Activated T-cell treated with anti-CD3 and anti-CD28 coated beads, Interleukin-2, amount 50 U/mL, for 72 hours (primary cell): ENCODE measurements around the gene ANKRD63. TPM values are rescaled to one million over a fixed set of nuclear protein-coding genes. Genes with fewer than 3 reads are reported as not detected.

Source experiments
- ATAC-seq, 2 donors: fragments of 150-1000 bp; cut with Tn5 transposase; replicated peaks in 1 of 2; 2 replicates each; pipeline ENCODE4 v1.10.0; 2021; ENCODE audit warnings: moderate library complexity in 2 of 2, mild to moderate bottlenecking in 1 of 2
- DNase-seq, 2 donors: peaks; one replicate each; pipeline ENCODE4 v3.0.0; 2021 to 2022; ENCODE audit warnings: mixed read lengths in 1 of 2
- H3K27ac Mint-ChIP-seq: one replicate; pipeline ENCODE4 v1.8.0; 2022; ENCODE audit warnings: mild to moderate bottlenecking, moderate library complexity, mixed read lengths
- H3K27me3 Mint-ChIP-seq: one replicate; pipeline ENCODE4 v1.8.0; 2022; ENCODE audit warnings: low read depth, mixed read lengths
- H3K36me3 Mint-ChIP-seq, 2 donors: one replicate each; pipeline ENCODE4 v1.8.0; 2022; ENCODE audit warnings: mixed read lengths in 2 of 2, mild to moderate bottlenecking in 1 of 2; ENCODE audit not compliant: insufficient read depth in 2 of 2
- H3K4me1 Mint-ChIP-seq: one replicate; pipeline ENCODE4 v1.8.0; 2022; ENCODE audit warnings: low read depth, mixed read lengths
- H3K4me3 Mint-ChIP-seq, 2 donors: one replicate each; pipeline ENCODE4 v1.8.0; 2022; ENCODE audit warnings: mild to moderate bottlenecking in 2 of 2, mixed read lengths in 2 of 2, moderate library complexity in 2 of 2
- H3K9me3 Mint-ChIP-seq, 2 donors: one replicate each; pipeline ENCODE4 v1.8.0; 2022; ENCODE audit warnings: mixed read lengths in 2 of 2
- total RNA-seq, 2 donors: library from RNA; stranded (reverse); gene quantifications; one replicate each; pipeline ENCODE4 v1.2.3, GENCODE V29; 2022

The ANKRD63 gene, protein sequence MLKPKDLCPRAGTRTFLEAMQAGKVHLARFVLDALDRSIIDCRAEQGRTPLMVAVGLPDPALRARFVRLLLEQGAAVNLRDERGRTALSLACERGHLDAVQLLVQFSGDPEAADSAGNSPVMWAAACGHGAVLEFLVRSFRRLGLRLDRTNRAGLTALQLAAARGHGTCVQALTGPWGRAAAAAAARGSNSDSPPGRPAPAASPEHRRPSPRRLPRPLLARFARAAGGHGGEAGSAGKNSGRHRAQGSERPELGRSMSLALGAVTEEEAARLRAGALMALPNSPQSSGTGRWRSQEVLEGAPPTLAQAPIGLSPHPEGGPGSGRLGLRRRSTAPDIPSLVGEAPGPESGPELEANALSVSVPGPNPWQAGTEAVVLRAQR
- total RNA-seq: not detected

DNA sequence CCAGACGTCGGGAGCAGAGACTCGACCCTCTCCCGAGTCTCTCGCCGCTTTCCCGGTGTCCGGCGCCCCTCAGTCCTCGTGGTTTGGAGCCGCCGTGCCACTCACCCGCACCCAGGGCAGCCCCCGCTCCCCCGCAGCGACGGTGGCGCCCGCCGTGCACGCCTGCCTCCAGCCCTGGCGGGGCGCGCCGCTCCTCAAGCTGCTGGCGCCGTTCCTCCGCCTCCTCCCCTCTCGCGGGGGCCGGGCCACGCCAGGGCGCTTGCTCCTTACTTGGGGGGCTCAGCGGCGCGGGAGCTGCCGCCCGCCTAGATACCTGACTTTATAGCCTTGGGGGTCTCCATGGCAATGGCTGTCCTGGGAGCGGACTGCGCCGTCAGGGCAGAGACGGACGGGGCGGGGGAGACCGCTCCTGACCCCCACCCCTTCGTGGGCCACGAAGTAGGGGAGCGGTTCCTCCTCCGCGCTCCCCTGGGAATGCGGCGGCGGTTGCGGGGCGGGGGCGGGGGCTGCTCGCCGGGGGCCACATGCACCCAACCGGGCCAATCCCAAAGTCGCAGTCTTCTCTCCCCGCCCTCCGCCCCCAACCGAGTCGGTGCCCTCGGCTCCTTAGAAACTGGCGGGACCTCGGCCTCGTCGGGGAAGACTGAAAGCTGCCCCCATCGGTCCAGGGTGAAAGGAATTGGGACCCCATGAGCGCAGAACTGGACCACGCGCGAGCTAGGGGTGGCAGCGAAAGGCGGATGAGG, at the start of gene ANKRD63:
Gene ANKRD63, minus strand, starts transcription at position 196 of the 746 bp plus-strand sequence. CDS start 478 bp downstream, outside the sequence.
- Mint-ChIP-seq H3K36me3 (no peaks in the 10 kb centered on the region), H3K9me3 (no peaks in the 10 kb centered on the region), H3K4me3 (peak within 1 kb of the TSS; percentile 77 to 83), H3K27ac (no peak within 1 kb of the TSS), H3K27me3 (peaks cover 33% of the 10 kb centered on the region), H3K4me1 (no peaks in the 10 kb centered on the region)
- ATAC-seq (peak; percentile 51 to 65), DNase-seq (peak; percentile 46 to 56)

DNA sequence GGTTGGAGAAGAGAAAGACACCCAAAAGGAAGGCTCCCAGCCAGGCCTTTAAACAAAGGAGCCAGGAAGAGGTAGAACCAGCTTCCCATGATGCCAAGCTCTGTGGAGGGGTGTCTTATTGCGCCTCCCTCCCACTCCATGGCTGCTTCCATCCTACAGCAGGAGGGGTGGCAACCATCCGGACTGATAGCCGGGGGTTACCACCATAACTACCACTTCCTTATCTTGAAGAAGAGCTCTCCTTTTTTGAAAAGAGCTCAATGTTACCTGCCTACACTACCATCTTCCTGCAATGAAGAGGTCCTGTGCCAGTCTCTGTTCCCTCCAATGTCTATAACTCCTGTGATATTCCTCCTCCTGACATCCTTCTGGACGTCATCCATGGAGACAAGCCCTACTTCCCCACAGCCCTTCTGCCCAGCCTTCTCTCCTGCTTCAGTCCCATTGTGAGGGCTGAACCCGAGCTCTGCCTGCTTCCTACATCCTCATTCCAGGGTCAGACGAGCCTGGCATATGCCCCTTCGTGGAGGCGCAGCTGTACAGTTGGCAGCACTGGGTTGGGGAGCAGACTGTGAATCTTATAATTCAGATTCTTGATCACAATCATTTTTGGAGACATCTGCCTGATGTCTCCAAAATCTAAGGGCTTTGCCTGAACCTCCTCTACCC, 49.4 kb upstream of the ANKRD63 start:
- DNase-seq: no peak
- Mint-ChIP-seq H3K27ac (no peak overlapping the region), H3K4me3 (no peak overlapping the region), H3K4me1 (peaks cover 27% of the 10 kb centered on the region), H3K9me3 (no peaks in the 10 kb centered on the region), H3K27me3 (no peaks in the 10 kb centered on the region), H3K36me3 (no peaks in the 10 kb centered on the region)
- ATAC-seq: no peak

DNA sequence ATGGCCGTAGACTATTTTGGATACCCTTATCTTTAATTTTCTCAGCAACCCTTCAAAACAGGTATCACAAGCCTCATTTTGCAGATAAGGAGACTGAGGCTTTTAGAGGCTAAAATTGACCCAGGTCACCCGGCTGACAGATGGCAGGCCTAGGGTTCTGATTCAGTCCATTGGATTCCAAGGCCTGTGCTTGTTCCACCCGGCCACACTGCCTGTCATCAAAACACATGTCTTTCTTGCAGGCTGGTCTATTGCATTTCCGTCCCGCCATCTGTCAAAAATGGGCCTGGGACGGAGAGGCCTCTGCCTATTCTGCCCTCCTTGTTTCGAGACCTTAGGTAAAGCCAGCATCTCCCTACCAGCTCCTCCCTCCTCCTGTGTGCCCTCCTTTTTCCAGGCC, 48.8 kb upstream of the ANKRD63 start:
- H3K27ac Mint-ChIP-seq: no peak overlapping the region
- no peaks in the 10 kb centered on the region for H3K27me3 Mint-ChIP-seq
- no peaks in the 10 kb centered on the region for H3K36me3 Mint-ChIP-seq
- DNase-seq (no peak), ATAC-seq (no peak)
- H3K4me1 Mint-ChIP-seq: peaks cover 33% of the 10 kb centered on the region
- no peaks in the 10 kb centered on the region for H3K9me3 Mint-ChIP-seq
- H3K4me3 Mint-ChIP-seq: no peak overlapping the region

DNA sequence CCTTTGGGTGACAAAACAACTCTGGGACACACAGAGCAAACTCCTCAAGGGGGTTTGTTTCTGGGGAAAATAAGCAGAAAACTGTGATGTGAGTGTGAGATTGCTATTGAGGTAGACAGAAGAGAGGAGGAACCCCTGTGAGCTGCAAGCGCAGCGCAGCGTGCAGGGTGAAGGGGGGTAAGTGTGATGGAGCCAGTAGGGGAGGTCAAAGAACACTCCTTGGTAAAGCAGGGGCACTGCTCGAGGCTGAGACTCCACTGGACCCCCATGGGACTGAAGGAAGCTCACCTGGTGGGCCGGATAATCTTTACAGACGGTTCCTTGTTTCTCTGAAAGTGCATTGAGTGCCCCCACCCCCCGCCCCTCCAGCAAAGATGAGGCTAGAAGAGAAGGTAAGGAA, 48.2 kb upstream of the ANKRD63 start:
- H3K9me3 Mint-ChIP-seq: no peaks in the 10 kb centered on the region
- peaks cover 37% of the 10 kb centered on the region for H3K4me1 Mint-ChIP-seq
- H3K27me3 Mint-ChIP-seq: no peaks in the 10 kb centered on the region
- no peak overlapping the region for H3K27ac Mint-ChIP-seq
- ATAC-seq (no peak), DNase-seq (no peak)
- H3K4me3 Mint-ChIP-seq: no peak overlapping the region
- no peaks in the 10 kb centered on the region for H3K36me3 Mint-ChIP-seq

DNA sequence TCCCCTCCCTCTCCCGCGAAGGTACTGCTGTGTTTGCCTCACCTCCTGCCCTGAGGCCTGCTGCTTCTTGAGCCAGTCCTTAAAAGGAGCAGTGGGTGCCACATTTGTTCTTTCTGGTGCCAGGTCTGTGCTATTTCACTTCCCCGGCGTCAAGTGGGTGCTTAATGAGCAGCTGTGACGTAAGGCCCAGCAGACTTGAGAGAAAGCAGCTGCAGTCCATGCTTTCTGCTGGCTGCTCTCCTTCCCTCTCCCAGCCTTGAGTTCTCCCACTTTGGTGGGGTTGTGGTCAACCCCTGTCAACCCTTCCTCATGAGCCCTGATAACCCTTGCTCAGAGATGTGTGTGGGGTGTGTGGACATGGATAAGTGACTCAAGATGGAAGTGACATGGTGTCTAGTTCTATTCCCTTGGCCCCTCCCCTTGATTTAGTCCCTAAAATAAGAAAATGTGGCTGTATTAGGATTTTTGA, 47.5 kb upstream of the ANKRD63 start:
- H3K9me3 Mint-ChIP-seq: no peaks in the 10 kb centered on the region

DNA sequence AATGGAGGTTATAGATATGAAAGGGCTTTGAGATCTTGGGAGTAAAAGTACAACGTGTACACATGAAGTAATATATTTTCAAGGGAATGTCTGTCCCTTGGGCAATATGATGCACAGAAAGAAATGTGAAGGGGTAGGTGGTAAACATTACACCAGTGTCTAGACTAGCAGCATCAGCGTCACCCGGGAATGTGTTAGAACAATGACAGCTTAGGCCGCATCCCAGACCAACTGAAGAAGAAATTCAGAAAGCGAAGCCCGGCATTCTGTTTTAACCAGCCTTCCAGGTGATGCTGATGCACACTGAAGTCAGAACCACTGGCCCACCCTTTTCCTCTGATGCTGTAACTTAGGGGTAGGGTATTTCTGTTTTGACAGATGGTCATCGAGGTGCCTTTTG, 46.9 kb upstream of the ANKRD63 start:
- H3K9me3 Mint-ChIP-seq: no peaks in the 10 kb centered on the region
- peaks cover 40% of the 10 kb centered on the region for H3K4me1 Mint-ChIP-seq
- no peak for ATAC-seq

More for the DNA sequence above, 47.5 kb upstream of the ANKRD63 start:
- peaks cover 34% of the 10 kb centered on the region for H3K4me1 Mint-ChIP-seq
- no peaks in the 10 kb centered on the region for H3K27me3 Mint-ChIP-seq
- H3K27ac Mint-ChIP-seq: no peak overlapping the region
- no peaks in the 10 kb centered on the region for H3K36me3 Mint-ChIP-seq
- ATAC-seq (no peak), DNase-seq (no peak)
- no peak overlapping the region for H3K4me3 Mint-ChIP-seq

DNA sequence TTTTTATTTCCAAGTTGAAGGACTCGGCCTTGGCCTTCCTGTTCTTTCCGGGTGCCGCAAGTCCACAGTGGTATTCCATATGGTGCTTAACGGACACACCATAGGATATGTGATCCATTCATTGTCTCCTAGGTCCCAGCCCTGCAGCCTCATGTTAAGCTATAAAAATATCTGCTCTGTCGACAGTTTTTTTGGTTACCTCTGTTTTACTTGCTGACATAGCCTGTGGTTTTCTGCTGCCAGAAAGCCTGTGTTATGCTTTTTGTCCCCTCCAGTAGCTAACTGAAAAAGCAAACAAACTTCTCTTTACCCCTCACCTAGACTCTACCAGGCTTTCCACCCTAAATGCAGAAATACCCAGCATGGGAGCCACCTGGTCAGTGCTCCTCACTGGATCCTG, 45.9 kb upstream of the ANKRD63 start:
- Mint-ChIP-seq H3K9me3 (no peaks in the 10 kb centered on the region), H3K27me3 (no peaks in the 10 kb centered on the region), H3K4me3 (no peak overlapping the region), H3K27ac (no peak overlapping the region), H3K36me3 (no peaks in the 10 kb centered on the region), H3K4me1 (peaks cover 35% of the 10 kb centered on the region)
- ATAC-seq (no peak), DNase-seq (no peak)

More for the DNA sequence above, 46.9 kb upstream of the ANKRD63 start:
- no peaks in the 10 kb centered on the region for H3K27me3 Mint-ChIP-seq
- DNase-seq: no peak
- no peaks in the 10 kb centered on the region for H3K36me3 Mint-ChIP-seq
- no peak overlapping the region for H3K4me3 Mint-ChIP-seq
- no peak overlapping the region for H3K27ac Mint-ChIP-seq

DNA sequence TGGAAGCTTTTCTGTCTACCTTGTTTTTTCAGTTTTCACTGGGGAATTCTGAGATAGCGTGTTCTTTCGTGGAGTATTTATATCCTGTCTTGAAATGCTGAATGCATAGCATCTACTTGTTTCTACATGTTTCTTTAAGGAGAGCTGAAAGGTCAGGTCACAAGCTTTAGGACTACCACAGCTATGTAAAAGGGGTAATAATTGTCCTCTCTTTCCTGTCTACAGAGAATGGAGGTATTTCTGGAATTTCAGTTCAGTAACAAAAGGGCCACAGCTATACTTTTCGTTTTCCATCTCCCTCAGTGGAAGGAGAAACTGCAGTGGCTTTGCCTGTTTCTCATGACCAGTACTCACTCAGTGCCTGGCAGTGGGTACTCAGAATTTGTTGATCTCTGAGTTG, 45.3 kb upstream of the ANKRD63 start:
- Mint-ChIP-seq H3K4me1 (peaks cover 33% of the 10 kb centered on the region), H3K27ac (no peak overlapping the region), H3K9me3 (no peaks in the 10 kb centered on the region), H3K27me3 (no peaks in the 10 kb centered on the region), H3K4me3 (no peak overlapping the region), H3K36me3 (no peaks in the 10 kb centered on the region)
- ATAC-seq (no peak), DNase-seq (no peak)

DNA sequence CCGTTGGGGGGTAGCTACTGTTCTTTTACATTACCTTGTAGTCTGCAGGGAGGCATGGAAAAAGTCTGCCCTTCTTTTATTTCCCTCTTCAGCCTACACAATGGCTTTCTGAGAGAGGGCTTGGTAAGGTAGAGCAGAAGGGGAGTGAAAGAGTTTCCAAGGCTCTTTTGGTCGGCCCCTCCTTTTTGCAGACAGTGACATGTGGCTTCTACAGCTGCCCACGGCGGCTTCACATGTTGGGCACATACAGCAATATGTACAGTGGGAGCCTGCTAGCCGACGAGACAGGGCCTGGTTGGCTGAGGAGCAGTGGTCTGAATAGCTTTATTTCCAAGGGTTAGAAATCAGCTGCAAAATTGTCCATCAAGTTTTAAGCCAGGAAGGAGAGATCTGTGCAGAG, 44.6 kb upstream of the ANKRD63 start:
- no peaks in the 10 kb centered on the region for H3K9me3 Mint-ChIP-seq
- peaks cover 36% of the 10 kb centered on the region for H3K4me1 Mint-ChIP-seq
- ATAC-seq (no peak), DNase-seq (no peak)
- no peaks in the 10 kb centered on the region for H3K36me3 Mint-ChIP-seq
- H3K27me3 Mint-ChIP-seq: peaks cover under 1% of the 10 kb centered on the region
- no peak overlapping the region for H3K4me3 Mint-ChIP-seq
- no peak overlapping the region for H3K27ac Mint-ChIP-seq

DNA sequence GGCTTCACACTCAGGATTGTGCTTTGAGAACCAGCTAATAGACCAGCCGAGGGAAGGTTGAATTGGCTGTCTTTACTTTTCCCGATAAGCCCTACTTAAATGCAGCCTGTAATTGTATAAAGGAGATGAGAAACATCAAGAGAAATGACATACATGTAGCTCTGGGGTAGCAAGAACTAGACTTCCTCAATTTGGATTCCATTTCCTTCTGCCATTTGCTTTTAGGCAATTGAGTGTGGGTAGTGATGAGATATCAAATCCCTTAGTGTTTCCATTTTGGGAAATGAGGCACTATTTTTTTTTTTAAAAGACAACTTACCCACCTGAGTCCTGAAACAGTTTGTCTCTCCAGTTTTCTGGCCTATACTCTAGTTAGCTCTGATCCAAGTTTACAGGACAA, 42.8 kb upstream of the ANKRD63 start:
- DNase-seq: no peak
- no peak overlapping the region for H3K27ac Mint-ChIP-seq
- H3K27me3 Mint-ChIP-seq: peaks cover 6% of the 10 kb centered on the region
- no peak for ATAC-seq
- peaks cover 39% of the 10 kb centered on the region for H3K4me1 Mint-ChIP-seq
- no peaks in the 10 kb centered on the region for H3K36me3 Mint-ChIP-seq
- no peak overlapping the region for H3K4me3 Mint-ChIP-seq
- no peaks in the 10 kb centered on the region for H3K9me3 Mint-ChIP-seq

DNA sequence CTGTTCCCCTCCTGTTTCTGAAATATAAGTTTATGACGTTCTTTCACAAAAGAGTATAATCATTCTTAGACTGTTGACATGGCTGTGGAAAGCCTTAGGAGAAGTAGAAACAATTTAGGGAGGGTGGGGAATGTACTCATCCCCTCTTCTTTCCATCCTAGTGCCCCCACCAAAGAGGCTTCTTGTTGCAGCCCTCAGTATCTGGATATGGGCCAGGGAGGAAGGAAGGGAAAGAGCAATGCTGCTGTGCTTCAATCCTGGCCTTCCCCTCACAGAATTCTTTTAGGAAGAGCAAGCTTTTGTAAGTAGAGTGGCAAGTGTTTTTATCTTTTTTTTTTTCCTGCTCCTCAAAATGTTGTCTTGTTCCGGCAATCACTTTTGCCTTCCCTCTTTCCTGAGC, 42.3 kb upstream of the ANKRD63 start:
- Mint-ChIP-seq H3K9me3 (no peaks in the 10 kb centered on the region), H3K36me3 (no peaks in the 10 kb centered on the region), H3K4me3 (peak overlapping the region; percentile 77 to 79), H3K4me1 (peaks cover 39% of the 10 kb centered on the region), H3K27me3 (peaks cover 6% of the 10 kb centered on the region), H3K27ac (no peak overlapping the region)
- DNase-seq: no peak
- ATAC-seq: no peak

DNA sequence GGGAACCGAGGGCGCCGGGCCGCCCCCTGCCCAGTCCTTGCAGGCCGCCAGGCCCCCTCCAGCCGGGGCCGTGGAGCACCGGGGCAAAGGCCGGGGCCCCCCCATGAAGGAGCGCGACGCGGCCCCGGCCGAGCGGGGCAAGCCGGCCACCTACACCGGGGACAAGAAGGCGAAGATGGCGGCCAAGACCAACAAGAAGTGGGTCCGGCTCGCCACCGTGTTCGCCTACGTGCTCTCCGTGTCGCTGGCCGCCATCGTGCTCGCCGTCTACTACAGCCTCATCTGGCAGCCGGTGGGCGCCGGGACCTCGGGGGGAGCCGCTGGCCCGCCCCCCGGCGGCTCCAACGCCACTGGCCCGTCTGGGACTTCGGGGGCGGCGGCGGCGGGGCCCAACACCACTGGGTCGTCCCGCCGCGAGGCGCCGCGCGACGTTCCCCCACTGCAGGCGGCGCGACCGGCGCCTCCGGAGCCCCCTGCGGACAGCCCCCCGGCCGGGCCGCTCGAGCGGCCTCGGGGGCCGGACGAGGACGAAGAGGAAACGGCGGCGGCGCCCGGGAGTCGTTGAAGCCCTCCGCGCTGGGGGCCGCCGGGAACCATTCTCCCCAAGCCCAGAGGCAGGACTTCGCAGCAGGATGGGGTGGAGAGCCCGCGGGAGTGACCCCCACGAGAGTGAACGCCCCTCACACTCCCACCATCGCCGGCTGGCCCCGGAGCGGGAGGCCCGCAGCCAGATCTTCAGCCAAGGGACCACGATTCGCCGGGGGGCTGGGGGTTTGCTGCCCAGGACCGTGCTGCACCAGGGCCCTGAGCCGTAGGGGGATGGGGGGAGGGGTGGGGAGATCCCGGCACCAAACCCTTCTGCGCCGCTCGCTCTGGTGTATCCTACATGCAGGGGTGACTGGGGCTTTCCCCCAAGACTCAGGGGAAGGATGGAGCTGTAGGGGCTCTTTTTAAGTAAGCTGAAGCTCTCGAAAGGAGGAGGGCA, 41.4 kb upstream of the ANKRD63 start:
- Mint-ChIP-seq H3K4me1 (peaks cover 39% of the 10 kb centered on the region), H3K27me3 (peaks cover 6% of the 10 kb centered on the region), H3K4me3 (peak overlapping the region; percentile 77 to 79), H3K27ac (no peak overlapping the region), H3K9me3 (no peaks in the 10 kb centered on the region), H3K36me3 (no peaks in the 10 kb centered on the region)
- peak; percentile 12 to 19 for ATAC-seq
- peak; percentile 41 to 45 for DNase-seq
